HFFc6 (cell line): ENCODE results near the gene ADTRP. TPM values are rescaled to one million over a fixed set of nuclear protein-coding genes. Genes with fewer than 3 reads are reported as not detected.

ENCODE experiments used
- DNase-seq: peaks from one replicate; pipeline ENCODE4 v3.0.0-alpha.2; 2018
- H3K27ac Mint-ChIP-seq: 2 replicates; pipeline ENCODE4 v1.8.0; 2020; ENCODE audit warnings: mild to moderate bottlenecking, mixed read lengths
- H3K27me3 Mint-ChIP-seq: 2 replicates; pipeline ENCODE4 v1.8.0; 2021; ENCODE audit warnings: mild to moderate bottlenecking, moderate library complexity, mixed read lengths; ENCODE audit not compliant: insufficient read depth
- H3K36me3 Mint-ChIP-seq: 2 replicates; pipeline ENCODE4 v1.8.0; 2021; ENCODE audit warnings: low read depth, mixed read lengths
- H3K4me1 Mint-ChIP-seq: 2 replicates; pipeline ENCODE4 v1.8.0; 2020; ENCODE audit warnings: low read depth, mixed read lengths
- H3K4me3 Mint-ChIP-seq: 2 replicates; pipeline ENCODE4 v1.8.0; 2020; ENCODE audit warnings: mild to moderate bottlenecking, moderate library complexity, mixed read lengths
- H3K9me3 Mint-ChIP-seq: 2 replicates; pipeline ENCODE4 v1.8.0; 2020; ENCODE audit warnings: mild to moderate bottlenecking, mixed read lengths
- total RNA-seq, 6 experiments: library from RNA; stranded (reverse); fragmentation: NEBNext Ultra II Directional; extraction: Animal tissue kit (Norgen Biotek cat#: 25700); gene quantifications; 2 replicates in 1 of 6; 3 replicates in 5 of 6; pipeline ENCODE4 v1.2.3, GENCODE V29; 2021
- TF ChIP-seq, protein P1 (sequence below): fragments of 200-600 bp; sonication (generic); IDR thresholded peaks from 2 replicates; pipeline ENCODE4 v1.5.0; 2021; ENCODE audit warnings: antibody characterized with exemption, mild to moderate bottlenecking

ADTRP gene
- total RNA-seq, 6 experiments from 2014 or later: 0.24 to 0.99 (median 0.84) TPM

DNA sequence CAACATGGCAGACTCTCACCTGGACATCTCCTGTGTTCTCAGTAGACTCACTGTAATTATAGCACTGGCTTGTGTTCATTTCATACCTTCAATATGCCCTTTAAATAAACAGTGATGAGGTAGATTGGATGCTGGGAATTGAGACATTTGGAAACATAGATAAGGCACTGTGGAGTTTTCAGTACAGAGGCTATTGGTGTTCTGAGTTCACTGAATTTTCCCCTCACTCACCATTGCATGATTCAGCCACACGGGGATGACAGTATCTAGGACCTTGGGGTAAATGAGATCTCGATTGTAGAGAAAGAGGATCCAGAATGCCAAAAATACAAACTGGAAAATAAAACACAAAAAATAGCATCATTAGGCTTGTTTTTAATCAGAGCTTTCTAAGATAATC, 12.6 kb downstream of the ADTRP start:
- Mint-ChIP-seq H3K4me1 (peaks cover 87% of the 10 kb centered on the region), H3K27ac (peak overlapping the region; percentile 86), H3K9me3 (no peaks in the 10 kb centered on the region), H3K4me3 (peak overlapping the region; percentile 18), H3K27me3 (peaks cover 2% of the 10 kb centered on the region; the same call in 1 of the 2 replicates), H3K36me3 (no peaks in the 10 kb centered on the region)
- TF ChIP-seq, protein P1, sequence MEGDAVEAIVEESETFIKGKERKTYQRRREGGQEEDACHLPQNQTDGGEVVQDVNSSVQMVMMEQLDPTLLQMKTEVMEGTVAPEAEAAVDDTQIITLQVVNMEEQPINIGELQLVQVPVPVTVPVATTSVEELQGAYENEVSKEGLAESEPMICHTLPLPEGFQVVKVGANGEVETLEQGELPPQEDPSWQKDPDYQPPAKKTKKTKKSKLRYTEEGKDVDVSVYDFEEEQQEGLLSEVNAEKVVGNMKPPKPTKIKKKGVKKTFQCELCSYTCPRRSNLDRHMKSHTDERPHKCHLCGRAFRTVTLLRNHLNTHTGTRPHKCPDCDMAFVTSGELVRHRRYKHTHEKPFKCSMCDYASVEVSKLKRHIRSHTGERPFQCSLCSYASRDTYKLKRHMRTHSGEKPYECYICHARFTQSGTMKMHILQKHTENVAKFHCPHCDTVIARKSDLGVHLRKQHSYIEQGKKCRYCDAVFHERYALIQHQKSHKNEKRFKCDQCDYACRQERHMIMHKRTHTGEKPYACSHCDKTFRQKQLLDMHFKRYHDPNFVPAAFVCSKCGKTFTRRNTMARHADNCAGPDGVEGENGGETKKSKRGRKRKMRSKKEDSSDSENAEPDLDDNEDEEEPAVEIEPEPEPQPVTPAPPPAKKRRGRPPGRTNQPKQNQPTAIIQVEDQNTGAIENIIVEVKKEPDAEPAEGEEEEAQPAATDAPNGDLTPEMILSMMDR: peak; percentile 40; the same call in 1 of the 2 replicates
- no peak for DNase-seq

DNA sequence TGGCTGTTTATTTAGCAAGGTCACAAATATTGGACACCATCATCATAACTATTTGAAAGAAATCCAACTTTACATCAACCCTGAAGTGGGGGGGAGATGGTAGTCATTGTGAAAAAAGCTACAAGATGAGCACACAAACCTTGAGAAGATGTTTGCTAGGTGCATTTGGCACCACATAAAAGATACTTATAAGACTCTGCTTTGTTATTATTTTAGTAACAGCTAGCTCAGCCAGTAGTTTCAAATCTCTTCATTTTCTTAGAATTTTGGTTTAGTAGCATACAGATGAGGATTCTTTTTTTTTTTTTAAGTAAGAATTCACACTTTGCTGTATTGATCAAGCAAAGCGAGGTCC, 14.4 kb downstream of the ADTRP start:
- Mint-ChIP-seq H3K4me3 (no peak overlapping the region), H3K27ac (no peak overlapping the region)

GRCh38 chr6:11763460-11764249, 14.9 kb downstream of the ADTRP start:
- Mint-ChIP-seq H3K4me3 (no peak overlapping the region), H3K36me3 (no peaks in the 10 kb centered on the region), H3K4me1 (peaks cover 63% of the 10 kb centered on the region), H3K27ac (no peak overlapping the region), H3K27me3 (no peaks in the 10 kb centered on the region; the same call in 1 of the 2 replicates), H3K9me3 (no peaks in the 10 kb centered on the region)
- no peak for DNase-seq
- TF ChIP-seq, protein P1: no peak

More for the DNA sequence above, 14.4 kb downstream of the ADTRP start:
- Mint-ChIP-seq H3K4me1 (peaks cover 69% of the 10 kb centered on the region), H3K9me3 (no peaks in the 10 kb centered on the region), H3K36me3 (no peaks in the 10 kb centered on the region), H3K27me3 (no peaks in the 10 kb centered on the region)
- no peak for DNase-seq
- TF ChIP-seq, protein P1: no peak

DNA sequence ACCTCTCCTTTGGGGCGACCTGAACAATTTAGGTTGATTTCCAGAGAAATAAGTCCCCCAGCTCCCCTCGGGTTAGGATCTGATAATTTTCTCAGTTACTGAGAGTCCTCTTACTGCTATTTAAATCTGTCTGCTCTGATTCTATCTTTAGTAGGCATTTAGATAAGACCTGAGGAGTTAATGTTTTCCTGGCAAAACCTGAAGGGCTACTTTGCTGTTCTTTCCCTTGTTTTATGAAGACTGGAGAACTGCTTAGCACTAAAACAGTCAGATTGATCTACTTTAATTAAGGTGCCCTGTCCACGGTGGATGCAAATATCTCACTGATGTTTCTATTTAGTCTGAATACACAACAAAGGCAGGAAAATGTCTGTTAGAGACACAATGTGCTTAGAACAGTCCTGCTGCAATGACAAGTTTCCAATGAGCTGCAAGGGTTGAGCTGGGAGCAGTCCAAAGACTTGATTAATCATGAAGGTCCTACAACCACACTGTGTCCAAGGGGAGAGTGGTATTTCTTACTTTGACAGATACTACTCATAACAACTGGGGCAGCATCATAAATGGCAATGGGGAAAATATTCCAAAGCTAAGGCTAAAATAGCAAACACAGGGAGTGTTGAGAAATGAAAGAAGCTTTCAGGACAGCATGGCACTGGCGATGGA, 15.7 kb downstream of the ADTRP start:
- Mint-ChIP-seq H3K9me3 (peaks cover under 1% of the 10 kb centered on the region; the same call in 1 of the 2 replicates), H3K4me1 (peaks cover 56% of the 10 kb centered on the region), H3K27me3 (no peaks in the 10 kb centered on the region; the same call in 1 of the 2 replicates), H3K4me3 (no peak overlapping the region), H3K36me3 (0 out of 2 replicates have a peak, but pooled peaks cover 2% of the 10 kb centered on the region), H3K27ac (no peak overlapping the region)
- TF ChIP-seq, protein P1: no peak
- DNase-seq: no peak

DNA sequence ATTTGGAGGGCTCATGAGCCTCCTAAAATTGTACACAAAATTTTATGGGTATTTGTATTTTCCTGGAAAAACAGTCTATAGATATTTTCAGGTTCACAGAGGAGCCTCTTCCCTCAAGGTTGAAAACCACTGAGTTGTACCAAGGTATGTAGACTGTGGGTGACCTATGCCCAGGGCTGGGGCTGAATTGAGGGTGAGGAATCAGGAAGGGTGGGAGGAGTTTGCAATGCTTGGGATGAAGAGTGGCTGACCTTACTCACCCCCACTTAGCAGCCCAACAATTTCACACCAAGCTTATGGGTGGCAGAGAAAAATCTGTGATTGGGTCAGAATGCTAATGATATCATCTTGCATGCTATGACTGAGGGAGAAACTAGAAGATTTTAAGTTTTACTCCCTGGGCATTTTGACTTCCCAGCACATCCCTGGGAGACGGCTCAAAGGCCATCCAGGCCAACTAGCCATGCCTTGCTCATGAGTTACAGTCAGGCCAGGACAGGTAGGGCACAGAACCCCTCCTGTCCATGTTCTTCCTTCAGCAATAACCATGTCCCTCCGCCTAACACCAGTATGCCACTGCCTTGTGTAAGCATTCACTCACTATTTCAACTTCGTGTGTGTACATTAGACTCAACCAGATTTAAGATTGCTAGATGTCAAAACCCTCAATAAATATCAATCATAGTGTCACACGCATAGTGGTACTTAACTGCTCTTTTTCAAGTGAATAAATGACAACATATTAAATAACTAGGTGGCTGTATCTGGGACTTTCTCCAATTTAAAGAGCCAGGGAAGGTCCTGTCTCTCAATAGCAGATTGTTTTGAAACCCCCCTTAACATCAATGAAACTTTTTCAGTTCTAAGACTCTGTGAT, 16.6 kb downstream of the ADTRP start:
- H3K27ac Mint-ChIP-seq: no peak overlapping the region
- H3K27me3 Mint-ChIP-seq: no peaks in the 10 kb centered on the region; the same call in 1 of the 2 replicates
- no peak overlapping the region for H3K4me3 Mint-ChIP-seq
- peaks cover 10% of the 10 kb centered on the region for H3K36me3 Mint-ChIP-seq
- DNase-seq: no peak
- peaks cover 46% of the 10 kb centered on the region for H3K4me1 Mint-ChIP-seq
- TF ChIP-seq, protein P1: no peak
- peaks cover 8% of the 10 kb centered on the region for H3K9me3 Mint-ChIP-seq
